IMR-90 (cell line): ENCODE results near the gene CCDC38. TPM values are rescaled to one million over a fixed set of nuclear protein-coding genes. Genes with fewer than 3 reads are reported as not detected.

Source experiments
- ATAC-seq: fragments of 200-7000 bp; cut with Tn5 transposase; 2 replicates; pipeline ENCODE4 v1.9.1; 2020; ENCODE audit warnings: low read depth, mild to moderate bottlenecking, moderate library complexity
- BruUV-seq: library from RNA; stranded (reverse); fragments of 400-500 nt; replicated peaks from 2 replicates; lab custom pipeline; 2021; lab: Mats Ljungman, UMichigan
- CTCF ChIA-PET: fragments of 300-600 bp; formaldehyde crosslinking; extraction: SDS; loops from one replicate; lab custom pipeline; 2021; ENCODE audit warnings: antibody characterized with exemption; lab: Yijun Ruan, JAX
- POLR2A ChIA-PET: fragments of 300-600 bp; sonication (Branson Sonifier 250); formaldehyde crosslinking; loops from one replicate; lab custom pipeline; 2022; ENCODE audit warnings: antibody characterized with exemption; ENCODE audit not compliant: unreplicated experiment; lab: Charles Lee
- DNase-seq: peaks from one replicate; pipeline ENCODE4 v3.0.0; 2013
- H2AFZ ChIP-seq: replicated peaks from 2 replicates; pipeline ENCODE3; 2013; ENCODE audit warnings: low read length, mild to moderate bottlenecking; ENCODE audit not compliant: poor library complexity
- H2AK5ac ChIP-seq: 2 replicates; pipeline ENCODE4 v1.6.1; 2013; ENCODE audit warnings: low read depth, low read length, inconsistent platforms
- H2AK9ac ChIP-seq: replicated peaks from 2 replicates; pipeline ENCODE3; 2013; ENCODE audit warnings: mild to moderate bottlenecking, low read depth, low read length, moderate library complexity; ENCODE audit not compliant: poor library complexity
- H2BK120ac ChIP-seq: 2 replicates; pipeline ENCODE4 v1.6.1; 2013; ENCODE audit warnings: low read depth, low read length, inconsistent platforms
- H2BK15ac ChIP-seq: 3 replicates; pipeline ENCODE4 v1.6.1; 2013; ENCODE audit warnings: low read depth, low read length, inconsistent platforms
- H2BK20ac ChIP-seq: 2 replicates; pipeline ENCODE4 v1.6.1; 2013; ENCODE audit warnings: low read depth, mild to moderate bottlenecking, inconsistent platforms, low read length, moderate library complexity
- H2BK5ac ChIP-seq: 2 replicates; pipeline ENCODE4 v1.6.1; 2013; ENCODE audit warnings: mild to moderate bottlenecking, low read depth, low read length, inconsistent platforms; ENCODE audit not compliant: poor library complexity, severe bottlenecking
- H3K14ac ChIP-seq: replicated peaks from 2 replicates; pipeline ENCODE4 v1.6.1; 2013; ENCODE audit warnings: low read depth, low read length, inconsistent platforms
- H3K18ac ChIP-seq: 2 replicates; pipeline ENCODE4 v1.6.1; 2013; ENCODE audit warnings: low read depth, low read length, control low read depth
- H3K23ac ChIP-seq: 2 replicates; pipeline ENCODE4 v1.6.1; 2013; ENCODE audit warnings: low read depth, low read length, inconsistent platforms
- H3K27ac ChIP-seq: 2 replicates; pipeline ENCODE4 v1.5.1; 2013; ENCODE audit warnings: mild to moderate bottlenecking, control low read depth, low read length; ENCODE audit not compliant: insufficient read depth
- H3K27me3 ChIP-seq: 2 replicates; pipeline ENCODE4 v1.6.1; 2013; ENCODE audit warnings: low read length; ENCODE audit not compliant: control insufficient read depth, insufficient read depth
- H3K36me3 ChIP-seq: 2 replicates; pipeline ENCODE4 v1.6.1; 2013; ENCODE audit warnings: low read length, mixed read lengths; ENCODE audit not compliant: control insufficient read depth, insufficient read depth
- H3K4ac ChIP-seq: 2 replicates; pipeline ENCODE4 v1.6.1; 2013; ENCODE audit warnings: low read depth, low read length, inconsistent platforms
- H3K4me1 ChIP-seq: 2 replicates; pipeline ENCODE4 v1.6.1; 2013; ENCODE audit warnings: low read length, mixed read lengths; ENCODE audit not compliant: control insufficient read depth, insufficient read depth
- H3K4me2 ChIP-seq: 2 replicates; pipeline ENCODE4 v1.6.1; 2013; ENCODE audit warnings: low read depth, mild to moderate bottlenecking, control low read depth, low read length, moderate library complexity
- H3K4me3 ChIP-seq: 2 replicates; pipeline ENCODE4 v1.5.1; 2013; ENCODE audit warnings: low read depth, mild to moderate bottlenecking, control low read depth, low read length, moderate library complexity; ENCODE audit not compliant: insufficient read depth
- H3K56ac ChIP-seq: 2 replicates; pipeline ENCODE4 v1.6.1; 2013; ENCODE audit warnings: low read length, inconsistent platforms; ENCODE audit not compliant: insufficient read depth; ENCODE audit errors: extremely low read depth
- H3K79me1 ChIP-seq, 2 experiments: 2 replicates each; pipeline ENCODE4 v1.6.1; 2013; ENCODE audit warnings: low read length in 2 of 2, inconsistent platforms in 1 of 2, low read depth in 1 of 2
- H3K9ac ChIP-seq: 2 replicates; pipeline ENCODE4 v1.6.1; 2013; ENCODE audit warnings: low read depth, low read length, control low read depth
- H3K9me1 ChIP-seq: 2 replicates; pipeline ENCODE4 v1.6.1; 2013; ENCODE audit warnings: low read length, inconsistent platforms; ENCODE audit not compliant: insufficient read depth
- H3K9me3 ChIP-seq: 2 replicates; pipeline ENCODE4 v1.6.1; 2013; ENCODE audit warnings: low read length; ENCODE audit not compliant: control insufficient read depth, insufficient read depth
- H4K20me1 ChIP-seq: 2 replicates; pipeline ENCODE4 v1.6.1; 2013; ENCODE audit warnings: low read length, inconsistent platforms; ENCODE audit not compliant: insufficient read depth
- H4K5ac ChIP-seq: 2 replicates; pipeline ENCODE4 v1.6.1; 2013; ENCODE audit warnings: mild to moderate bottlenecking, low read depth, low read length, control low read depth
- H4K8ac ChIP-seq, 2 experiments: 2 replicates each; pipeline ENCODE4 v1.6.1; 2013; ENCODE audit warnings: low read depth in 2 of 2, low read length in 2 of 2, control low read depth in 1 of 2, inconsistent platforms in 1 of 2
- H4K91ac ChIP-seq: 2 replicates; pipeline ENCODE4 v1.6.1; 2013; ENCODE audit warnings: low read depth, low read length, inconsistent platforms; ENCODE audit not compliant: insufficient read depth
- BHLHE40 ChIP-seq: fragments of 150-350 bp; IDR thresholded peaks from 2 replicates; pipeline ENCODE4 v1.6.1; 2016; ENCODE audit warnings: mild to moderate bottlenecking, low read depth, low read length
- CEBPB ChIP-seq: IDR thresholded peaks from 2 replicates; pipeline ENCODE4 v1.6.1; 2012; ENCODE audit warnings: low read depth, low read length, improper control_type of control experiment
- CHD1 ChIP-seq: IDR thresholded peaks from 2 replicates; pipeline ENCODE4 v1.6.1; 2012; ENCODE audit warnings: low read depth, low read length, improper control_type of control experiment
- FOS ChIP-seq: fragments of 150-350 bp; IDR thresholded peaks from 2 replicates; pipeline ENCODE4 v1.6.1; 2016; ENCODE audit warnings: low read depth, low read length
- MAFK ChIP-seq: IDR thresholded peaks from 2 replicates; pipeline ENCODE4 v1.6.1; 2012; ENCODE audit warnings: low read depth, low read length, improper control_type of control experiment
- MAZ ChIP-seq: IDR thresholded peaks from 2 replicates; pipeline ENCODE4 v1.6.1; 2012; ENCODE audit warnings: low read depth, mild to moderate bottlenecking, low read length, improper control_type of control experiment, moderate library complexity, borderline replicate concordance
- MXI1 ChIP-seq: IDR thresholded peaks from 2 replicates; pipeline ENCODE4 v1.6.1; 2012; ENCODE audit warnings: low read depth, mild to moderate bottlenecking, low read length, moderate library complexity, borderline replicate concordance
- NFE2L2 ChIP-seq: fragments of 150-350 bp; IDR thresholded peaks from 2 replicates; pipeline ENCODE4 v1.6.1; 2016; ENCODE audit warnings: low read depth, mild to moderate bottlenecking, low read length
- POLR2A ChIP-seq: IDR thresholded peaks from 2 replicates; pipeline ENCODE4 v1.6.1; 2012; ENCODE audit warnings: mild to moderate bottlenecking, low read depth, low read length
- RAD21 ChIP-seq: IDR thresholded peaks from 2 replicates; pipeline ENCODE4 v1.6.1; 2012; ENCODE audit warnings: low read length, improper control_type of control experiment
- RCOR1 ChIP-seq: IDR thresholded peaks from 2 replicates; pipeline ENCODE4 v1.6.1; 2012; ENCODE audit warnings: mild to moderate bottlenecking, low read length, improper control_type of control experiment; ENCODE audit not compliant: insufficient replicate concordance
- RFX5 ChIP-seq: IDR thresholded peaks from 2 replicates; pipeline ENCODE4 v1.8.0; 2012; ENCODE audit warnings: low read depth, mild to moderate bottlenecking, low read length, moderate library complexity
- SMC3 ChIP-seq: fragments of 150-350 bp; IDR thresholded peaks from 2 replicates; pipeline ENCODE4 v1.6.1; 2016; ENCODE audit warnings: low read depth, mild to moderate bottlenecking, antibody characterized with exemption, low read length, moderate library complexity
- USF2 ChIP-seq: fragments of 150-350 bp; IDR thresholded peaks from 2 replicates; pipeline ENCODE4 v1.6.1; 2017; ENCODE audit warnings: mild to moderate bottlenecking, antibody characterized with exemption, low read length, low read depth
- WGBS, 2 experiments: methylation state at CpG; one replicate each; pipeline versions ENCODE4 v1.1.5 to v1.1.7; 2013; ENCODE audit warnings: missing lambda C conversion rate in 2 of 2; ENCODE audit not compliant: insufficient read length in 1 of 2; ENCODE audit errors: extremely low coverage in 2 of 2; 5-methylcytosine and 5-hydroxymethylcytosine counted together
- dilution Hi-C: fragments of 300-500 bp; cut with HindIII; formaldehyde crosslinking; loops from one replicate; pipeline ENCODE4 v1.14.3; 2018; ENCODE audit warnings: low sequenced_read_pairs; ENCODE audit not compliant: unreplicated experiment
- in situ Hi-C: fragments of 300-500 bp; cut with MboI; formaldehyde crosslinking; loops from 3 replicates; pipeline ENCODE4 v1.14.3; 2019; ENCODE audit warnings: low sequenced_read_pairs, inconsistent platforms, mixed read lengths
- intact Hi-C: fragments of 100-400 bp; cut with micrococcal nuclease; formaldehyde crosslinking; loops from 2 replicates; pipeline ENCODE4 v1.10.0; 2022
- polyA plus RNA-seq, 3 experiments: library from polyadenylated mRNA; depleted of rRNA; stranded (reverse); fragments of >200 nt; gene quantifications; 2 replicates each; pipeline ENCODE4 v1.2.3, GENCODE V29; 2012; ENCODE audit warnings: low replicate concordance in 1 of 3
- total RNA-seq: library from RNA; depleted of rRNA; stranded (reverse); fragments of >200 nt; gene quantifications from 2 replicates; pipeline ENCODE4 v1.2.3, GENCODE V29; 2012
- TF ChIP-seq, protein P1 (sequence below): fragments of 150-350 bp; IDR thresholded peaks from 2 replicates; pipeline ENCODE4 v1.6.1; 2016; ENCODE audit warnings: low read depth, mild to moderate bottlenecking, low read length, moderate library complexity, borderline replicate concordance
- TF ChIP-seq, protein P2 (sequence below): conservative IDR thresholded peaks from 2 replicates; pipeline ENCODE4 v1.5.1; 2012; ENCODE audit warnings: mild to moderate bottlenecking, low read depth, low read length, improper control_type of control experiment

The CCDC38 gene
- total and polyA plus RNA-seq, 2 of the 4 experiments (the other 2 are of a cell fraction) = not detected

GRCh38 chr12:95862038-95862437, 80.4 kb downstream of the CCDC38 start:
- H4K8ac ChIP-seq = no peak overlapping the region
- H3K4ac ChIP-seq = no peak overlapping the region
- no TSS peak for BruUV-seq
- dilution Hi-C loops (no loop called here), in situ Hi-C loops (no loop called here), intact Hi-C loops (no loop called here)
- ChIA-PET POLR2A (no interaction called here), CTCF (no interaction called here)
- H3K14ac ChIP-seq = no peak overlapping the region
- H2AK9ac ChIP-seq = no peak overlapping the region
- no peak overlapping the region for H3K4me3 ChIP-seq
- H3K23ac ChIP-seq = no peak overlapping the region
- H2BK20ac ChIP-seq = no peak overlapping the region
- H3K27ac ChIP-seq = no peak overlapping the region
- peaks cover 9 to 51% of the 10 kb centered on the region in 2 experiments for H3K79me1 ChIP-seq
- WGBS, 2 experiments = no CpG with 5 or more reads among the region's 3 CpGs
- no peak overlapping the region for H3K9ac ChIP-seq
- H3K56ac ChIP-seq = no peak overlapping the region
- TF ChIP-seq, protein P1, sequence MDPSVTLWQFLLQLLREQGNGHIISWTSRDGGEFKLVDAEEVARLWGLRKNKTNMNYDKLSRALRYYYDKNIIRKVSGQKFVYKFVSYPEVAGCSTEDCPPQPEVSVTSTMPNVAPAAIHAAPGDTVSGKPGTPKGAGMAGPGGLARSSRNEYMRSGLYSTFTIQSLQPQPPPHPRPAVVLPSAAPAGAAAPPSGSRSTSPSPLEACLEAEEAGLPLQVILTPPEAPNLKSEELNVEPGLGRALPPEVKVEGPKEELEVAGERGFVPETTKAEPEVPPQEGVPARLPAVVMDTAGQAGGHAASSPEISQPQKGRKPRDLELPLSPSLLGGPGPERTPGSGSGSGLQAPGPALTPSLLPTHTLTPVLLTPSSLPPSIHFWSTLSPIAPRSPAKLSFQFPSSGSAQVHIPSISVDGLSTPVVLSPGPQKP = no peak
- TF ChIP-seq NFE2L2 (no peak), FOS (no peak), CHD1 (no peak), RFX5 (no peak), RAD21 (no peak), MAFK (no peak), BHLHE40 (no peak), POLR2A (no peak), CEBPB (no peak), USF2 (no peak), SMC3 (no peak), RCOR1 (no peak), MXI1 (no peak), MAZ (no peak)
- TF ChIP-seq, protein P2, sequence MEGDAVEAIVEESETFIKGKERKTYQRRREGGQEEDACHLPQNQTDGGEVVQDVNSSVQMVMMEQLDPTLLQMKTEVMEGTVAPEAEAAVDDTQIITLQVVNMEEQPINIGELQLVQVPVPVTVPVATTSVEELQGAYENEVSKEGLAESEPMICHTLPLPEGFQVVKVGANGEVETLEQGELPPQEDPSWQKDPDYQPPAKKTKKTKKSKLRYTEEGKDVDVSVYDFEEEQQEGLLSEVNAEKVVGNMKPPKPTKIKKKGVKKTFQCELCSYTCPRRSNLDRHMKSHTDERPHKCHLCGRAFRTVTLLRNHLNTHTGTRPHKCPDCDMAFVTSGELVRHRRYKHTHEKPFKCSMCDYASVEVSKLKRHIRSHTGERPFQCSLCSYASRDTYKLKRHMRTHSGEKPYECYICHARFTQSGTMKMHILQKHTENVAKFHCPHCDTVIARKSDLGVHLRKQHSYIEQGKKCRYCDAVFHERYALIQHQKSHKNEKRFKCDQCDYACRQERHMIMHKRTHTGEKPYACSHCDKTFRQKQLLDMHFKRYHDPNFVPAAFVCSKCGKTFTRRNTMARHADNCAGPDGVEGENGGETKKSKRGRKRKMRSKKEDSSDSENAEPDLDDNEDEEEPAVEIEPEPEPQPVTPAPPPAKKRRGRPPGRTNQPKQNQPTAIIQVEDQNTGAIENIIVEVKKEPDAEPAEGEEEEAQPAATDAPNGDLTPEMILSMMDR = no peak
- H2AFZ ChIP-seq = no peak overlapping the region
- H4K20me1 ChIP-seq = peaks cover 4% of the 10 kb centered on the region; the same call in 1 of the 2 replicates
- H4K91ac ChIP-seq = no peak overlapping the region
- H3K4me2 ChIP-seq = no peak overlapping the region
- peaks cover 3% of the 10 kb centered on the region; the same call in 1 of the 2 replicates for H3K9me1 ChIP-seq
- no peak overlapping the region for H2AK5ac ChIP-seq
- peaks cover 1% of the 10 kb centered on the region for H3K4me1 ChIP-seq
- ATAC-seq (no peak), DNase-seq (no peak)
- no peak overlapping the region for H4K5ac ChIP-seq
- no peaks in the 10 kb centered on the region for H3K27me3 ChIP-seq
- no peaks in the 10 kb centered on the region for H3K9me3 ChIP-seq
- no peak overlapping the region for H3K18ac ChIP-seq
- peaks cover 3% of the 10 kb centered on the region for H3K36me3 ChIP-seq
- no peak overlapping the region for H2BK120ac ChIP-seq
- H2BK5ac ChIP-seq = no peak overlapping the region
- no peak overlapping the region for H2BK15ac ChIP-seq
